Heart left ventricle (tissue), 13 donors: ENCODE results near the gene PYGO2.

Experiments used
- CTCF ChIP-seq, 12 donors: fragments of 200-600 bp; sonication (generic) in 4 of 12; IDR thresholded peaks; one replicate each; pipeline versions ENCODE4 v1.5.0 to v1.8.0; 2018 to 2022; ENCODE audit warnings: antibody characterized with exemption in 12 of 12, mild to moderate bottlenecking in 5 of 12
- POLR2A ChIP-seq, 2 donors: fragments of 450-650 bp; IDR thresholded peaks; one replicate each; pipeline ENCODE4 v1.6.1; 2017; ENCODE audit warnings: antibody characterized with exemption in 2 of 2, mild to moderate bottlenecking in 2 of 2, moderate library complexity in 2 of 2
- donor health status: ischemic (EF 13 %, LVEDD 7.1; RV severe dilation, severe dysfunction).
- donor health status: DM: no; HTN: yes; CAD: no.
- donor health status: DM: no; HTN: no; CAD: no.
- donor health status: ischemic (EF 25% LVEDD 6.9; RV normal size, moderate dysfunction).
- donor health status: ischemic (EF 25% LVEDD 5.7; RV mildly dilated, moderate dysfunction).
- donor health status: ischemic (EF 35%, LVEDD 5.7; RV mildly dilated, moderate dysfunction).
- donor health status: nonischemic (EF 11% LVEDD 7.7; RV severe dilation, severe dysfunction).
- donor health status: DM: yes; HTN: yes; CAD: no.
- donor health status: PGD.
- donor health status: ischemic (EF 29% LVEDD 5.4; RV normal size, mild dysfunction).
- donor health status: nonischemic (EF 23%, LVEDD 6.1; RV moderate dilation, normal function).

- no peak for TF ChIP-seq CTCF (IDR thresholded peaks at IDR 0.05)
- no peak for TF ChIP-seq POLR2A (IDR thresholded peaks at IDR 0.05)
Observed at GRCh38 chr1:155000411-155000725, 38.8 kb upstream of the PYGO2 start.
